ENCODE measurements around the gene MTFR1L. TPM values are rescaled to one million over a fixed set of nuclear protein-coding genes. Genes with fewer than 3 reads are reported as not detected.

The MTFR1L gene
- total RNA-seq, 2 donors from 2014 or later: 154 to 303 TPM

- TF ChIP-seq CTCF (IDR thresholded peaks at IDR 0.05): no peak
- Histone ChIP-seq H3K4me1 (peaks cover 0 to 47% of the 10 kb centered on the region in 2 donors), H3K27me3 (no peaks in the 10 kb centered on the region), H3K36me3 (no peaks in the 10 kb centered on the region), H3K4me3 (no peak overlapping the region), H3K27ac (peak overlapping the region in 1 of 2 donors; percentile 65), H3K9me3 (no peaks in the 10 kb centered on the region)
- DNase-seq (ENCODE audit: low spot score): no peak
Measured at GRCh38 chr1:25798666-25799351, 20.9 kb upstream of the MTFR1L start.

GRCh38 chr1:25799352-25799934 is 20.3 kb upstream of the MTFR1L start:
- Histone ChIP-seq H3K4me1 (peaks cover 0 to 47% of the 10 kb centered on the region in 2 donors), H3K27me3 (no peaks in the 10 kb centered on the region), H3K27ac (peak overlapping the region; percentile 65 to 81), H3K36me3 (no peaks in the 10 kb centered on the region), H3K9me3 (no peaks in the 10 kb centered on the region), H3K4me3 (peak overlapping the region; percentile 39 to 55)
- no peak for TF ChIP-seq CTCF (IDR thresholded peaks at IDR 0.05)
- no peak for DNase-seq (ENCODE audit: low spot score)

- peak within 1 kb of the TSS; percentile 68 to 72 for H3K4me3 ChIP-seq
- H3K27ac ChIP-seq: peak within 1 kb of the TSS; percentile 65 to 81
- peak; percentile 70 for DNase-seq (ENCODE audit: low spot score)
- peaks cover 0 to 54% of the 10 kb centered on the region in 2 donors for H3K4me1 ChIP-seq
- no peaks in the 10 kb centered on the region for H3K9me3 ChIP-seq
- no peaks in the 10 kb centered on the region for H3K27me3 ChIP-seq
- H3K36me3 ChIP-seq: no peaks in the 10 kb centered on the region
- TF ChIP-seq CTCF (IDR thresholded peaks at IDR 0.05): no peak
Measured at GRCh38 chr1:25799935-25800702, 19.6 kb upstream of the MTFR1L start, which contains the start of gene SELENON. SELENON (plus strand) TSS chr1:25800193; CDS start chr1:25800231, 38 bp downstream.

- Histone ChIP-seq H3K27ac (peak overlapping the region; percentile 55 to 72), H3K4me3 (peak overlapping the region; percentile 68 to 72)
- no peak for DNase-seq (ENCODE audit: low spot score)
Measured at GRCh38 chr1:25800703-25801377, 18.9 kb upstream of the MTFR1L start.

More at GRCh38 chr1:25800703-25801377, 18.9 kb upstream of the MTFR1L start:
- no peaks in the 10 kb centered on the region for H3K36me3 ChIP-seq
- no peaks in the 10 kb centered on the region for H3K9me3 ChIP-seq
- peaks cover 0 to 61% of the 10 kb centered on the region in 2 donors for H3K4me1 ChIP-seq
- no peaks in the 10 kb centered on the region for H3K27me3 ChIP-seq
- no peak for TF ChIP-seq CTCF (IDR thresholded peaks at IDR 0.05)

All from right atrium auricular region (tissue), 2 donors.